Thyroid gland (tissue), 4 donors: ENCODE results near the gene DRD2.

Experiments used
- CTCF ChIP-seq, 6 experiments: fragments of 200-600 bp in 3 of 6; fragments of 450-650 bp in 3 of 6; sonication (generic) in 3 of 6; IDR thresholded peaks; one replicate each; pipeline ENCODE4 v1.5.1; 2016 to 2019; ENCODE audit warnings: antibody characterized with exemption in 6 of 6, mild to moderate bottlenecking in 2 of 6, inconsistent platforms in 1 of 6, moderate library complexity in 1 of 6
- POLR2A ChIP-seq, 2 donors: fragments of 450-650 bp; IDR thresholded peaks; one replicate each; pipeline ENCODE4 v1.6.1; 2017; ENCODE audit warnings: antibody characterized with exemption in 2 of 2, mild to moderate bottlenecking in 2 of 2, moderate library complexity in 1 of 2

- TF ChIP-seq CTCF (IDR thresholded peaks at IDR 0.05) (no peak), POLR2A (IDR thresholded peaks at IDR 0.05) (no peak)
Observed at GRCh38 chr11:113392236-113392921, 82.8 kb downstream of the DRD2 start.
